Stomach smooth muscle (tissue), 2 donors: ENCODE measurements around the gene DNAAF8.

Source experiments
- H3K27ac ChIP-seq: one replicate; pipeline ENCODE4 v1.7.0; 2013; ENCODE audit warnings: mild to moderate bottlenecking, low read length, inconsistent platforms
- H3K27me3 ChIP-seq, 2 donors: one replicate each; pipeline ENCODE4 v1.7.0; 2013; ENCODE audit warnings: low read length in 2 of 2; ENCODE audit not compliant: insufficient read depth in 2 of 2, control insufficient read depth in 1 of 2
- H3K36me3 ChIP-seq, 2 donors: one replicate each; pipeline ENCODE4 v1.7.0; 2013; ENCODE audit warnings: low read length in 2 of 2; ENCODE audit not compliant: control insufficient read depth in 2 of 2, insufficient read depth in 2 of 2
- H3K4me1 ChIP-seq: one replicate; pipeline ENCODE4 v1.7.0; 2013; ENCODE audit warnings: low read length; ENCODE audit not compliant: control insufficient read depth, insufficient read depth
- H3K4me3 ChIP-seq, 2 donors: one replicate each; pipeline ENCODE4 v1.7.0; 2013; ENCODE audit warnings: low read length in 2 of 2
- H3K9ac ChIP-seq, 2 donors: one replicate each; pipeline ENCODE4 v1.7.0; 2013; ENCODE audit warnings: low read length in 2 of 2, mild to moderate bottlenecking in 1 of 2
- H3K9me3 ChIP-seq, 2 donors: one replicate each; pipeline ENCODE4 v1.7.0; 2013; ENCODE audit warnings: low read length in 2 of 2; ENCODE audit not compliant: control insufficient read depth in 2 of 2
- donor health status: healthy.
- donor health status: Pancreatic carcinoma.

The DNAAF8 gene

GRCh38 chr16:4796982-4797804 is 62.9 kb downstream of the DNAAF8 start:
- Histone ChIP-seq H3K4me1 (peaks cover 20% of the 10 kb centered on the region), H3K27ac (no peak overlapping the region), H3K4me3 (no peak overlapping the region), H3K27me3 (no peaks in the 10 kb centered on the region), H3K9ac (no peak overlapping the region), H3K36me3 (peaks cover 10 to 25% of the 10 kb centered on the region in 2 donors), H3K9me3 (no peaks in the 10 kb centered on the region)

GRCh38 chr16:4797805-4798252 is 63.5 kb downstream of the DNAAF8 start:
- Histone ChIP-seq H3K9ac (no peak overlapping the region), H3K4me3 (no peak overlapping the region), H3K36me3 (peaks cover 10 to 25% of the 10 kb centered on the region in 2 donors), H3K9me3 (no peaks in the 10 kb centered on the region), H3K4me1 (peaks cover 21% of the 10 kb centered on the region), H3K27me3 (no peaks in the 10 kb centered on the region), H3K27ac (no peak overlapping the region)

GRCh38 chr16:4798456-4798855 is 64.1 kb downstream of the DNAAF8 start:
- no peak overlapping the region for H3K4me3 ChIP-seq
- H3K4me1 ChIP-seq = peaks cover 21% of the 10 kb centered on the region
- H3K27me3 ChIP-seq = no peaks in the 10 kb centered on the region
- H3K9ac ChIP-seq = no peak overlapping the region
- no peaks in the 10 kb centered on the region for H3K9me3 ChIP-seq
- H3K36me3 ChIP-seq = peaks cover 10 to 25% of the 10 kb centered on the region in 2 donors
- no peak overlapping the region for H3K27ac ChIP-seq
